Stimulated activated CD4-positive, alpha-beta T cell treated with anti-CD3 and anti-CD28 coated beads, Interleukin-4, amount 100 ng/mL, for 48 hours (primary cell): ENCODE data around the gene HSPG2.
A peak's percentile ranks its signal among the peaks of the same experiment; 100 is the strongest.
"Not testable (repeated sequence)": the region's sequence is repeated elsewhere in the genome, so short reads cannot be mapped to it uniquely, and the experiment has no call there.

Experiments
- DNase-seq, 2 donors: peaks; one replicate each; pipeline ENCODE4 v3.0.0-alpha.2; 2020; ENCODE audit warnings: low read depth in 2 of 2

HSPG2 gene

DNA sequence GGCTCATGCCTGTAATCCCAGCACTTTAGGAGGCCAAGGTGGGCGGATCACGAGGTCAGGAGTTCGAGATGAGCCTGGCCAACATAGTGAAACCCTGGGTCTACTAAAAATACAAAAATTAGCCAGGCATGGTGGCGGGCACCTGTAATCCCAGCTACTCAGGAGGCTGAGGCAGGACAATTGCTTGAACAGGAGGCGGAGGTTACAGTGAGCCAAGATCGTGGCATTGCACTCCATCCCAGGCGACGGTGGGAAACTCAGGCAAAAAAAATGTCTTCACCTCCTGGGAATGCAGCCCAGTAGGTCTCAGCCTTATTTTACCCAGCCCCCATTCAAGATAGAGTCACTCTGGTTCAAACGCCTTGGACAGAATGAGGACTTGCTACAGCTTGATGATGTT, 151.3 kb downstream of the HSPG2 start:
- not testable (repeated sequence) for DNase-seq

DNA sequence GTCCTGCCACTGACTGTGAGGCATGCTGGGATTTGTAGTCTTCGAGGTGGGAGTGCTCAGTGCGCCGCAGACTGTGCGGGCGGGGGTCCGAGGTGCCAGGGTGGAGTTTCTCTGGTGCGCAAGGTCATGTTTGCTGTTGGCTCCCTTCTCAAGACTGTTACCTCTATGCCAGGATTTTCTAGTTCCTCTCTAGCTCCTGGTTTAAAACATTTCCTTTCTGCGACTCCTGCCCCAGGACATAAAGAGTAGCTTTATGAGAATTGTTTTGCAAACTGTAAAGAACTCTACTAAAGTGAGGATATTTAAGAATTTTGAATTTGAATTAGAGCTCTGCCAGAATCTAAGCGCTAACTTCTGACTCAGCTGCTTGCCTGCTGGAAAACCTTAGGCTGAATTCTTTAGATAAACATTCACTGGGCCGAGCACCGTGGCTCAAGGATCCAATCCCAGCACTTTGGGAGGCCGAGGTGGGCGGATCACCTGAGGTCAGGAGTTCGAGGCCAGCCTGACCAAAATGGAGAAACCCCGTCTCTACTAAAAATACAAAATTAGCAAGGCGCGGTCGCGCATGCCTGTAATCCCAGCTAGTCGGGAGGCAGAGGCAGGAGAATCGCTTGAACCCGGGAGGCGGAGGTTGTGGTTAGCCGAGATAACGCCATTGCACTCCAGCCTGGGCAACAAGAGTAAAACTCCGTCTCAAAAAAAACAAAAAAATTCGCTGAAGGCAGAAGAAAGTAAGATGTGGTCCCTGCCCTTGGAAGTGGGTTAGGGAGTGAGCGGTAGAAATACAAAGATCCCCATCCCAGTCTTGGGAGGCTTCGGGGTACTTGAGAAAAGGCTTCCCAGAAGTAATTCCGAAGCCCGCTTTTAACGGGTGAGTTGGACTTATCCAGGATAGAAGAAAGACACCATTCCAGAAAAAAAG, 153.2 kb downstream of the HSPG2 start:
- DNase-seq = no peak

DNA sequence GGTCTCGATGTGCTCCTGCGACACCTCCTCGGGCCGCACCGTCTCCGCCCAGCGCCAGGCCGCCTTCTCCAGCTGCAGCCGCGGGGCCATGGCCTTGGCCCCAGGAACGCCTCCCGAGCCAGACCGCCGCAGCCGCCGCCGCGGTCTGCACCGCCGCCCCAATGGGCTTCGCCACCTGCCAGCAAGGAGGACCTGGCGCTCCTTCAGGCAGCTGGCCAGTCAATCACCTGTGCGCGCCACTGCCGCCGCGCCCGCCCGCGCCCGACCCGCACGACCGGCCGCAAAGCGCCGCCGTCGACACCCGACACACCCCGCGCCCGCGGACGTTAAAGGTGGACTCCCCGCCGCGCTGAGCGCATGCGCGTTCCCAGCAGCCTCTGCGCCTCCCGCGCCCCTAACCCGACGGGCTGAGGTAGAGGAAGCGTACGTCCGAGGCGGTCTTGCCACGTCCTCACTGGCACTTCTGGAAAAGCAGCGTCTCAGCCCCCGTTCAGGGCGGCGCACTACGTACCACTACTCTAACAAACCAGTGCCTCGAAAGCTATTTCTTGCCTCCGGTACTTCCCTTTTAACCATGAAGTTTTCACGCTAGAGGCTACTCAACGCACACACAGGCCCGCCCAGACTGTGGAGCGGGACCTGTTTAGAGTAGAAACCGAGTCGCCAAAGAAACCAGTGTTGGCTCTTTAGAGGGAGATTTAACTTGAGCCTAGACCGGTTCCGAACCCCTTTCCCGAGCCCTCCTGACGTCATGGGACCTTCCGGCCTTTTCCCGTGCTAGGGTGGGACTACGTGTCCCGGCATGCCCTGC, 154.0 kb downstream of the HSPG2 start, which contains the start of gene USP48:
TSS of gene USP48 (minus strand) at position 282 of the 811 bp plus-strand sequence. CDS start at position 90, 192 bp downstream.
- DNase-seq = peak; percentile 94 to 96

DNA sequence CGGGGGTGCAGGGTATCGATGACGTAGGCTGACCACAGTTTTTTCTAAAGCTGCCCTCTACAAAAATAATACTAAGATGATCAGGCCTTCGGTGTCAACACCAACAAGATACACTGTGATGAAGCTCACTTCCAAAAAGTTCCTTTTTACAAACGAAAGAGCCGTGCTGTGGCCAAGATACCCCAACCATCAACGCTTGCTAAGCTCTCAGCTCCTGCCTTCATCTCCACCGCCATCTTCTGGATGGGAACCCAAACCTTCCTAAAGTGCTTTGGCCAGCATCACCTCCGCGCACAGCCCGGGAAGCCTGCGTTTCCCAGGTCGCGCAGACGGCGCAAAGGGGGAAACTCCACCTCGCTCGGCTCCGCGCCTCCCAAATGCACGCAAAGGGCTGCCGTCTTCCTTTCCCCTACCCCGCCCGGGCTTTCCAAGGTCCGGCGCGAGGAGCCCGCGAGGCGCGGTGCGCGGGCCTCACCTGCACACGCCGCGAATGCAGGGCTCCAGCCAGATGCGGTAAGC, 154.7 kb downstream of the HSPG2 start:
- peak; percentile 34 to 43 for DNase-seq

DNA sequence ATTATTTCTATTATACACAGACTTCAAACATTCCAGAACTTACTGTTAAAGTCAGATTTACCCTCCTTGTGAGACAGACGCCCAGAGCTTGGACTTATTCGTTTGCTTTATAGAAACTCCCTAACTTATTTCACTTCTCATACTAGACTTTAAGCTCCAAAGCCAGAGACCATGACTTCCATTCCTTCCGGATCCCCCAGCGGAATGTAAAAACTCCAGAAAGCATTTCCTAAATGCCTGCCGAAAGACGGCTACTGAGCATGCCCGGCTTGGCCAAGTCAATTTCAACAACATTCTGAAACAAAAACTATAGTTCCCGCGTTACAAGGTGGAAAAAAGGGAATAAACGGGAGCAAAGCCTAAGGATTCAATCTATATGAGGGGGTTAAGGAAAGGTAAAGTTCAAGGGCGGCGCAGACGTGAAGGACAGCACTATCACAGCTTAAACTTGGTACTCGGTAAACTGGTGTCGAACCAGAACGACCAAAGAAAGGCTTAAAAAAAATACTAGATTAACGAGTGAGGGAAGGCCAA, 155.2 kb downstream of the HSPG2 start:
- DNase-seq = no peak

DNA sequence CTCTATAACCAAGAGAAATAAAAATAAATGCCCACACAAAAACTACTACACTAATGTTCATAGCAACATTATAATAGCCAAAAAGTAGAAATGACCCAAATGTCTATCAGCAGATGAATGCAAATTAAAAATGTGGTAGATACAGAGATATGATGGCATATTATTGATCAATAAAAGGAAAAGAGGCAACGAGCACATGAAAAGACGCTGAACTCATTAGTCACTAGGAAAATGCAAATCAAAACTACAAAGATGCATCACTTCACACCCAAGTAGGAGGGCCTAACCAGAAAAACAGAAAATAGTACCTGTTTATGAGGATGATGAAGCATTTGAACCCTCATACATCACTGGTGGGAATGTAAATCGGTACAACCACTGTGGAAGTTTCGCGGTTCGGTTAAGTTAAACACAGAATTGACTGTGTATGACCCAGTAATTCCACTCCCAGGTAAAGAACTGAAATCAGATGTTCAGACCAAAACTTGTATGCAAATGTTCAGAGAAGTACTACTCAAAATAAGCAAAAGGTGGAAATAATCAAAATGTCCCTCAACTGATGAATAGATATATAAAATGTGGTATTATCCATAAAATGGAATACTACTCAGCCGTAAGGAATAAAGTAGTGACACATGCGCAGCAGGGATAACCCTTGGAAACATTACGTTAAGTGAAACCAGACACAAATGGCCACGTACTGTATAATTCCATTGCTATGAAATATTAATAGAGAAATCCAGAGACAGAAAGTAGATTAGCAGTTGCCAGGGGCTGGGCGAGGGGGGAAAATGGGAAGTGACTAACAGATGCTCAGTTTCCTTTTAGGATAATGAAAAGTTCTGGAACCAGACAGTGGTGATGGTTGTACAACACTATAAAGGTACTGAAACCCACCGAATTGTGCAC, 157.2 kb downstream of the HSPG2 start:
- DNase-seq = peak in 1 of 2 donors; percentile 52

DNA sequence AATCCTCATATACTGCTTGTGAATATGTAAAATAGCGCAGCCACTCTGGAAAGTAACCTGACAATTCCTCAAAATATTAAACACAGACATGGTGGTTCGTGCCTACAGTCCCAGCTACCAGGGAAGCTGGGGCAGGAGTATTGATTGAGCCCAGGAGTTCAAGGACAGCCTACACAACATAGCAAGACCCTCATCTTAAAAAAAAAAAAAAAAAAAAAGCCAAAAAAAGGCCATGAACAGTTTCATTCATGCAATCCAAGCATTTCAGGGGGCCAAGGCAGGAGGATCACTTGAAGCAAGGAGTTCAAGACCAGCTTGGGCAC, 158.7 kb downstream of the HSPG2 start:
- DNase-seq = no peak

DNA sequence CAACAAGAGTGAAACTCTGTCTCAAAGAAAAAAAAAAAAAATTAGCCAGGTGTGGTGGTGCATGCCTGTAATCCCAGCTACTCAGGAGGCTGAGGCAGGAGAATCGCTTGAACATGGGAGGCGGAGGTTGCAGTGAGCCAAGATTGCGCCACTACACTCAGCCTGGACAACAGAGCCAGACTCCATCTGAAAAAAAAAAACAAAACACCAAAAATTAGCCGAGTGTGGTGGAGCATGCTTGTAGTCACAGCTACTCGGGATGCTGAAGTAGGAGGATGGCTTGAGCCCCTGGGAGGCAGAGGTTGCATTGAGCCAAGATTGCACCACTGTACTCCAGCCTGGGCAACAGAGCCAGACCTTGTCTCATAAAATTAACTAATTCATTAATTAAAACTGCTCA, 160.2 kb downstream of the HSPG2 start:
- DNase-seq = not testable (repeated sequence)

DNA sequence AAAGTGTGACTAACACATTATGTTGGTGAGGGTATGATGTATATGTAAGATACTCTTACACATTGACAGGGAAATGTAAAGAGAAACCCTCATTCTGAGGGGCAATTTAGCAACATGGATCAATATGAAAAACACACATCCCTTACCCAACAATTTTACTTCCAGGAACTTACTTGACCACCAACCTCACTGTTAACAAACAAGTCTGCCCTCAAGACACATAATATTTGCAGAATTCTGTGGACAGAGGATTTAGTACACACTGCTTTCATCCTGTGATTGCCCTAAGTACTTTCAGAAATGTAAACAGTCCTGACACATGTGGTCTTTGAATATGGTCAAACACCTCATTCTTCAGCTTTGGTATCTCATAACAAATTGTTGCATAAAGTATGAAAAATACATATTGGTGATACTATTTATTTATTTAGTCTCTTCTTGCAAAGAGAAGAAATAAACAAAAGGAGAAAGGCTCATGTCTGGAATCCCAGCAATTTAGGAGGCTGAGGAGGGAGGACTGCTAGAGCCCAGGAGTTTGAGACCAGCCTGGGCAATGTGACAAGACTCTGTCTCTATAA, 161.0 kb downstream of the HSPG2 start:
- no peak for DNase-seq

DNA sequence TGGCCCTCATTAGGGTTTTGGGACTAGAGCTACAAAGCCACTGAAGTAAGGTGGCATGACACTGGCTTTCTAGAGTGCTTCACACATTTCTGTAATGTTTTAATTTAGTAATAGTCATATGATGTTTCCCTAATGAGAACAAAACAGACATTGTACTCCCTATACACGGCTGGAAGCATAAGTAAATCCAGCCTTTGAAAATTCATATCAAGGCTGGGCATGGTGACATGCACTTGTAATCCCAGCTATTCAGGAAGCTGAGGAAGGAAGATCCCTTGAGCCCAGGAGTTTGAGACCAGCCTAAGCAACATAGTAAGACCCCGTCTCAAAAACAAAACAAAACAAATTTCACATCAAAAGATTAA, 161.6 kb downstream of the HSPG2 start:
- no peak for DNase-seq

DNA sequence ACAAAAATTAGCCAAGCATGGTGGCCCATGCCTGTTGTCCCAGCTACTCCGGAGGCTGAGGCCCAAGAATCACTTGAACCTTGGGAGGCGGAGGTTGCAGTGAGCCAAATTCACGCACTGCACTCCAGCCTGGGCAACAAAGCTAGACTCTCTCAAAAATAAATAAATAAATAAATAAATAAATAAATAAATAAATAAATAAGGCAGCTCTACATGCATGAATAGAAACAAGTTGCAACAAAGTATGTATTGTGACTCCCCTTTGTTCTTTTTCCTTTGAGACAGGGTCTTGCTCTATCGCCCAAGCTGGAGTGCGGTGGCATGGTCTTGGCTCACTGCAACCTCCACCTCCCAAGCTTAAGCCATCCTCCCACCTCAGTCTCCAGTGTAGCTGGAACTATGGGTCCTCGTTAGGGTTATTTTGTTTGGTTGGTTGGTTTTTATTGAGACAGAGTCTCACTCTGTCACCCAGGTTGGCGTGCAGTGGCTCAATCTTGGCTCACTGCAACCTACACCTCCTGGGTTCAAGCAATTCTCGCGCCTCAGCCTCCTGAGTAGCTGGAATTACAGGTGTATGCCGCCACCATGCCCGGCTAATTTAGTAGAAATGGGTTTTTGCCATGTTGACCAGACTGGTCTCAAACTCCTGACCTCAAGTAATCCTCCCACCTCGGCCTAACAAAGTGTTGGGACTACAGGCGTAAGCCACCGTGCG, 162.1 kb downstream of the HSPG2 start:
- DNase-seq = no peak

DNA sequence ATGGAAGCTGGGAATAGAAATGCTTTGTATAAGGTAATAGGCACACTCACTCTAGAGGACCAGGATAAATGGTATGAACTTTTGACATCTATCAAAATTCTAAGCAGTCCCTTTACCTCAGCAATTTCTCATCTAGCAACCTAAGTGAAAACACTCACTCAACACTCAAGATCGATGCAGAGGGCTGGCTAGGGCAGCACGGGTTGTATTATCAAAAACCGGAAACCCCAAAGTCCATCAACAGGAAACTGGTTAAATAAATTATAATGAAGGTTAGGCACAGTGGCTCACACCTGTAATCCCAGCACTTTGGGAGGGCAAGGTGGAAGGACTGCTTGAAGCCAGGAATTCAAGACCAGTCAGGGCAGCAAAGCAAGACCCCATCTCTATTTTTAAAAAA, 163.5 kb downstream of the HSPG2 start:
- no peak for DNase-seq
